IMR-90 (cell line): ENCODE data around the gene SAMSN1. TPM values are rescaled to one million over a fixed set of nuclear protein-coding genes. Genes with fewer than 3 reads are reported as not detected.

ENCODE experiments used
- ATAC-seq: fragments of 200-7000 bp; cut with Tn5 transposase; 2 replicates; pipeline ENCODE4 v1.9.1; 2020; ENCODE audit warnings: low read depth, mild to moderate bottlenecking, moderate library complexity
- BruUV-seq: library from RNA; stranded (reverse); fragments of 400-500 nt; replicated peaks from 2 replicates; lab custom pipeline; 2021; lab: Mats Ljungman, UMichigan
- CTCF ChIA-PET: fragments of 300-600 bp; formaldehyde crosslinking; extraction: SDS; loops from one replicate; lab custom pipeline; 2021; ENCODE audit warnings: antibody characterized with exemption; lab: Yijun Ruan, JAX
- POLR2A ChIA-PET: fragments of 300-600 bp; sonication (Branson Sonifier 250); formaldehyde crosslinking; loops from one replicate; lab custom pipeline; 2022; ENCODE audit warnings: antibody characterized with exemption; ENCODE audit not compliant: unreplicated experiment; lab: Charles Lee
- DNase-seq: peaks from one replicate; pipeline ENCODE4 v3.0.0; 2013
- H2AFZ ChIP-seq: replicated peaks from 2 replicates; pipeline ENCODE3; 2013; ENCODE audit warnings: low read length, mild to moderate bottlenecking; ENCODE audit not compliant: poor library complexity
- H2AK5ac ChIP-seq: 2 replicates; pipeline ENCODE4 v1.6.1; 2013; ENCODE audit warnings: low read depth, low read length, inconsistent platforms
- H2AK9ac ChIP-seq: replicated peaks from 2 replicates; pipeline ENCODE3; 2013; ENCODE audit warnings: mild to moderate bottlenecking, low read depth, low read length, moderate library complexity; ENCODE audit not compliant: poor library complexity
- H2BK120ac ChIP-seq: 2 replicates; pipeline ENCODE4 v1.6.1; 2013; ENCODE audit warnings: low read depth, low read length, inconsistent platforms
- H2BK15ac ChIP-seq: 3 replicates; pipeline ENCODE4 v1.6.1; 2013; ENCODE audit warnings: low read depth, low read length, inconsistent platforms
- H2BK20ac ChIP-seq: 2 replicates; pipeline ENCODE4 v1.6.1; 2013; ENCODE audit warnings: low read depth, mild to moderate bottlenecking, inconsistent platforms, low read length, moderate library complexity
- H2BK5ac ChIP-seq: 2 replicates; pipeline ENCODE4 v1.6.1; 2013; ENCODE audit warnings: mild to moderate bottlenecking, low read depth, low read length, inconsistent platforms; ENCODE audit not compliant: poor library complexity, severe bottlenecking
- H3K14ac ChIP-seq: replicated peaks from 2 replicates; pipeline ENCODE4 v1.6.1; 2013; ENCODE audit warnings: low read depth, low read length, inconsistent platforms
- H3K18ac ChIP-seq: 2 replicates; pipeline ENCODE4 v1.6.1; 2013; ENCODE audit warnings: low read depth, low read length, control low read depth
- H3K23ac ChIP-seq: 2 replicates; pipeline ENCODE4 v1.6.1; 2013; ENCODE audit warnings: low read depth, low read length, inconsistent platforms
- H3K27ac ChIP-seq: 2 replicates; pipeline ENCODE4 v1.5.1; 2013; ENCODE audit warnings: mild to moderate bottlenecking, control low read depth, low read length; ENCODE audit not compliant: insufficient read depth
- H3K27me3 ChIP-seq: 2 replicates; pipeline ENCODE4 v1.6.1; 2013; ENCODE audit warnings: low read length; ENCODE audit not compliant: control insufficient read depth, insufficient read depth
- H3K36me3 ChIP-seq: 2 replicates; pipeline ENCODE4 v1.6.1; 2013; ENCODE audit warnings: low read length, mixed read lengths; ENCODE audit not compliant: control insufficient read depth, insufficient read depth
- H3K4ac ChIP-seq: 2 replicates; pipeline ENCODE4 v1.6.1; 2013; ENCODE audit warnings: low read depth, low read length, inconsistent platforms
- H3K4me1 ChIP-seq: 2 replicates; pipeline ENCODE4 v1.6.1; 2013; ENCODE audit warnings: low read length, mixed read lengths; ENCODE audit not compliant: control insufficient read depth, insufficient read depth
- H3K4me2 ChIP-seq: 2 replicates; pipeline ENCODE4 v1.6.1; 2013; ENCODE audit warnings: low read depth, mild to moderate bottlenecking, control low read depth, low read length, moderate library complexity
- H3K4me3 ChIP-seq: 2 replicates; pipeline ENCODE4 v1.5.1; 2013; ENCODE audit warnings: low read depth, mild to moderate bottlenecking, control low read depth, low read length, moderate library complexity; ENCODE audit not compliant: insufficient read depth
- H3K56ac ChIP-seq: 2 replicates; pipeline ENCODE4 v1.6.1; 2013; ENCODE audit warnings: low read length, inconsistent platforms; ENCODE audit not compliant: insufficient read depth; ENCODE audit errors: extremely low read depth
- H3K79me1 ChIP-seq, 2 experiments: 2 replicates each; pipeline ENCODE4 v1.6.1; 2013; ENCODE audit warnings: low read length in 2 of 2, inconsistent platforms in 1 of 2, low read depth in 1 of 2
- H3K9ac ChIP-seq: 2 replicates; pipeline ENCODE4 v1.6.1; 2013; ENCODE audit warnings: low read depth, low read length, control low read depth
- H3K9me1 ChIP-seq: 2 replicates; pipeline ENCODE4 v1.6.1; 2013; ENCODE audit warnings: low read length, inconsistent platforms; ENCODE audit not compliant: insufficient read depth
- H3K9me3 ChIP-seq: 2 replicates; pipeline ENCODE4 v1.6.1; 2013; ENCODE audit warnings: low read length; ENCODE audit not compliant: control insufficient read depth, insufficient read depth
- H4K20me1 ChIP-seq: 2 replicates; pipeline ENCODE4 v1.6.1; 2013; ENCODE audit warnings: low read length, inconsistent platforms; ENCODE audit not compliant: insufficient read depth
- H4K5ac ChIP-seq: 2 replicates; pipeline ENCODE4 v1.6.1; 2013; ENCODE audit warnings: mild to moderate bottlenecking, low read depth, low read length, control low read depth
- H4K8ac ChIP-seq, 2 experiments: 2 replicates each; pipeline ENCODE4 v1.6.1; 2013; ENCODE audit warnings: low read depth in 2 of 2, low read length in 2 of 2, control low read depth in 1 of 2, inconsistent platforms in 1 of 2
- H4K91ac ChIP-seq: 2 replicates; pipeline ENCODE4 v1.6.1; 2013; ENCODE audit warnings: low read depth, low read length, inconsistent platforms; ENCODE audit not compliant: insufficient read depth
- CEBPB ChIP-seq: IDR thresholded peaks from 2 replicates; pipeline ENCODE4 v1.6.1; 2012; ENCODE audit warnings: low read depth, low read length, improper control_type of control experiment
- FOS ChIP-seq: fragments of 150-350 bp; IDR thresholded peaks from 2 replicates; pipeline ENCODE4 v1.6.1; 2016; ENCODE audit warnings: low read depth, low read length
- RAD21 ChIP-seq: IDR thresholded peaks from 2 replicates; pipeline ENCODE4 v1.6.1; 2012; ENCODE audit warnings: low read length, improper control_type of control experiment
- RCOR1 ChIP-seq: IDR thresholded peaks from 2 replicates; pipeline ENCODE4 v1.6.1; 2012; ENCODE audit warnings: mild to moderate bottlenecking, low read length, improper control_type of control experiment; ENCODE audit not compliant: insufficient replicate concordance
- dilution Hi-C: fragments of 300-500 bp; cut with HindIII; formaldehyde crosslinking; loops from one replicate; pipeline ENCODE4 v1.14.3; 2018; ENCODE audit warnings: low sequenced_read_pairs; ENCODE audit not compliant: unreplicated experiment
- in situ Hi-C: fragments of 300-500 bp; cut with MboI; formaldehyde crosslinking; loops from 3 replicates; pipeline ENCODE4 v1.14.3; 2019; ENCODE audit warnings: low sequenced_read_pairs, inconsistent platforms, mixed read lengths
- intact Hi-C: fragments of 100-400 bp; cut with micrococcal nuclease; formaldehyde crosslinking; loops from 2 replicates; pipeline ENCODE4 v1.10.0; 2022
- polyA plus RNA-seq, 3 experiments: library from polyadenylated mRNA; depleted of rRNA; stranded (reverse); fragments of >200 nt; gene quantifications; 2 replicates each; pipeline ENCODE4 v1.2.3, GENCODE V29; 2012; ENCODE audit warnings: low replicate concordance in 1 of 3
- total RNA-seq: library from RNA; depleted of rRNA; stranded (reverse); fragments of >200 nt; gene quantifications from 2 replicates; pipeline ENCODE4 v1.2.3, GENCODE V29; 2012

Gene SAMSN1
- total and polyA plus RNA-seq, 2 of the 4 experiments (the other 2 are of a cell fraction) = not detected

DNA sequence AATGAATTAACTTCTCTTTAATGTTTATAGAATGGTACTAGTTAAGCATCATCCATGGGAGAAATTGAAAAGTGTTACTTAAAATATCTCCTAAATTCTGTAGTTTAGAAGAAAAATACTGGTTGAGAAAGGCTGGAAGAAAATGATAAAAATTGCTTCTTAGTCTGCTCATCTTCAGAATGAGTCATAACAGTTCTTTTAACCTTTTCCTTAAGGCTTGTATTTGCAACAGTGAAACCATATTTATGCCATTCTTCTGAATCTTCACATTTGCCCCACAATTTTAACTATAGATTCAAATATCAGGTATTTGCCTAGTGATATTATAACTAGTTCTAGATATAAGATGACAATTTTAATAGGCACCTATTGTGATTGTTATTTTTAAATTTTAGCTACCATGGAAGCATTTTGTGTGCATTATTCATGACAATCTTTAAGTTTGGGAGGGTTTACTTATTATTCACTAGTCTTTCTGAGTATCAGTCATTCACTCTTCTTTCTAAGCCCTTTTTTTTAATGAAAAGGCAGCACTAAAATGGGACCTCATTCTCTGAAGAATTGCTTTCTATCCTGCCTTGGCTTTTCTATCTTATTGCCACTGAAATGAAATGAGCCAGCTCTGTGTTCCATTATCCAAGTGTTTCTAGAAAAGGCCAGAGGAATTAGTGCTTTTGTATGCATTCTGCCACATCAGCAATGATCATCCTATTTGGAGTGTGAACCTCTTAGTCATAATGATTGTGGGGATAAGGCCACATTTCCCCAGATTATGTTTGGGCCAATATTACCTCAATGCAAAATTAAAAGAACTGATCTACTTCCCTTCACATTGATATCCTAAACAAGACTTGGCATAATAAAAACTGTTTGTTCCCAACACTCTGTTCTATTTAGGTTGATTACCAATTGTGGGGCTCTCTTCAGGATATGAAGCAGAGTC, 58.4 kb downstream of the SAMSN1 start:
- in situ Hi-C loops = no loop called here
- intact Hi-C loops = no loop called here

More for the DNA sequence above, 58.4 kb downstream of the SAMSN1 start:
- H4K91ac ChIP-seq = no peak overlapping the region
- H3K4me2 ChIP-seq = no peak overlapping the region
- H3K4me3 ChIP-seq = no peak overlapping the region
- H2AFZ ChIP-seq = no peak overlapping the region
- H4K20me1 ChIP-seq = no peaks in the 10 kb centered on the region
- H4K8ac ChIP-seq = no peak overlapping the region
- H3K56ac ChIP-seq = no peak overlapping the region
- H4K5ac ChIP-seq = no peak overlapping the region
- BruUV-seq = no TSS peak
- no peak overlapping the region for H3K23ac ChIP-seq
- H3K27me3 ChIP-seq = no peaks in the 10 kb centered on the region
- H2BK120ac ChIP-seq = no peak overlapping the region
- H3K14ac ChIP-seq = no peak overlapping the region
- no peak overlapping the region for H2AK9ac ChIP-seq
- dilution Hi-C loops = no loop called here
- ChIA-PET POLR2A (no interaction called here), CTCF (interaction anchor here (0.6 kb wide), 1 partner anchor 35 kb away, joined by 7 read pairs; no protein-coding TSS in a partner anchor)
- no peak overlapping the region for H2AK5ac ChIP-seq
- H3K27ac ChIP-seq = no peak overlapping the region
- no peaks in the 10 kb centered on the region for H3K36me3 ChIP-seq
- H3K79me1 ChIP-seq = no peaks in the 10 kb centered on the region
- no peak overlapping the region for H2BK20ac ChIP-seq
- H3K4ac ChIP-seq = no peak overlapping the region
- H2BK15ac ChIP-seq = no peak overlapping the region
- no peaks in the 10 kb centered on the region for H3K9me1 ChIP-seq
- H2BK5ac ChIP-seq = no peak overlapping the region
- no peaks in the 10 kb centered on the region for H3K4me1 ChIP-seq
- no peak for DNase-seq
- no peaks in the 10 kb centered on the region; the same call in 1 of the 2 replicates for H3K9me3 ChIP-seq
- no peak overlapping the region for H3K9ac ChIP-seq
- ATAC-seq = no peak
- no peak overlapping the region for H3K18ac ChIP-seq
- TF ChIP-seq RAD21 (no peak), CEBPB (no peak), RCOR1 (no peak), FOS (no peak)
